ENCODE measurements around the gene AKNA. TPM values are rescaled to one million over a fixed set of nuclear protein-coding genes. Genes with fewer than 3 reads are reported as not detected.

Gene AKNA
- polyA plus RNA-seq, 1 of the 3 experiments (the other 2 are of a cell fraction) = 0.84 TPM

- Histone ChIP-seq H3K9me2 (no peaks in the 10 kb centered on the region), H3K4me3 (ENCODE audit: low read depth in 2 of 2, low read length in 1 of 2) (no peak overlapping the region), H2AFZ (ENCODE audit: low read depth) (no peak overlapping the region), H4K20me1 (ENCODE audit: insufficient read depth) (no peaks in the 10 kb centered on the region), H3K27me3 (ENCODE audit: insufficient read depth) (no peaks in the 10 kb centered on the region), H3K4me2 (no peak overlapping the region), H3K79me2 (ENCODE audit: insufficient read depth) (no peaks in the 10 kb centered on the region), H3K27ac (ENCODE audit: low read depth in 2 of 2, low read length in 1 of 2) (no peak overlapping the region), H3K9ac (no peak overlapping the region), H3K36me3 (replicated peaks in 1 of 2; ENCODE audit: control insufficient read depth in 1 of 2, insufficient read depth in 2 of 2, low read length in 1 of 2) (no peaks in the 10 kb centered on the region), H3K9me3 (no peaks in the 10 kb centered on the region), H3K4me1 (ENCODE audit: control insufficient read depth in 1 of 2, insufficient read depth in 2 of 2, low read depth in 1 of 2, low read length in 1 of 2) (peaks cover 11 to 14% of the 10 kb centered on the region in 2 experiments; a peak in 3 of 4 replicates), H3F3A (replicated peaks; ENCODE audit: insufficient read depth) (no peaks in the 10 kb centered on the region)
- ChIA-PET POLR2A (no interaction called here), CTCF (interaction anchor here (1.1 to 1.8 kb wide), 3 partner anchors 10 to 47 kb away, joined by 3 to 6 read pairs (median 3); no protein-coding TSS in a partner anchor)
- DNase-seq = no peak
- 90% methylated on average over 9 of the region's 10 CpGs for WGBS (ENCODE audit: low lambda C conversion rate)
- TF ChIP-seq SMC3 (IDR thresholded peaks at IDR 0.05; ENCODE audit: low read depth, low read length) = no peak
- no peak for TF ChIP-seq EP300 (IDR thresholded peaks at IDR 0.05; ENCODE audit: borderline replicate concordance in 1 of 2, low read depth in 1 of 2, low read length in 1 of 2)
- TF ChIP-seq, protein P1, sequence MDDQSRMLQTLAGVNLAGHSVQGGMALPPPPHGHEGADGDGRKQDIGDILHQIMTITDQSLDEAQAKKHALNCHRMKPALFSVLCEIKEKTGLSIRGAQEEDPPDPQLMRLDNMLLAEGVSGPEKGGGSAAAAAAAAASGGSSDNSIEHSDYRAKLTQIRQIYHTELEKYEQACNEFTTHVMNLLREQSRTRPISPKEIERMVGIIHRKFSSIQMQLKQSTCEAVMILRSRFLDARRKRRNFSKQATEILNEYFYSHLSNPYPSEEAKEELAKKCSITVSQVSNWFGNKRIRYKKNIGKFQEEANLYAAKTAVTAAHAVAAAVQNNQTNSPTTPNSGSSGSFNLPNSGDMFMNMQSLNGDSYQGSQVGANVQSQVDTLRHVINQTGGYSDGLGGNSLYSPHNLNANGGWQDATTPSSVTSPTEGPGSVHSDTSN (IDR thresholded peaks at IDR 0.05) = no peak
- TF ChIP-seq TCF12 (IDR thresholded peaks at IDR 0.05) = no peak
- no peak for TF ChIP-seq REST (IDR thresholded peaks at IDR 0.05; ENCODE audit: low read depth, low read length)
- TF ChIP-seq YY1 (IDR thresholded peaks at IDR 0.05; ENCODE audit: low read depth) = no peak
- no peak for TF ChIP-seq TEAD4 (IDR thresholded peaks at IDR 0.05; ENCODE audit: borderline replicate concordance, insufficient read depth)
- TF ChIP-seq JUND (IDR thresholded peaks at IDR 0.05) = no peak
- TF ChIP-seq, protein P2, sequence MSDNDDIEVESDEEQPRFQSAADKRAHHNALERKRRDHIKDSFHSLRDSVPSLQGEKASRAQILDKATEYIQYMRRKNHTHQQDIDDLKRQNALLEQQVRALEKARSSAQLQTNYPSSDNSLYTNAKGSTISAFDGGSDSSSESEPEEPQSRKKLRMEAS (IDR thresholded peaks at IDR 0.05; ENCODE audit: low read depth) = no peak
- TF ChIP-seq NFIC (IDR thresholded peaks at IDR 0.05; ENCODE audit: borderline replicate concordance) = no peak
- no peak for TF ChIP-seq MXI1 (IDR thresholded peaks at IDR 0.05; ENCODE audit: low read depth, low read length)
- TF ChIP-seq CTCF (IDR thresholded peaks at IDR 0.05) = no peak
- no peak for TF ChIP-seq TAF1 (IDR thresholded peaks at IDR 0.05; ENCODE audit: borderline replicate concordance, low read depth, low read length)
- TF ChIP-seq GATA2 (CRISPR knock-in tag; IDR thresholded peaks at IDR 0.05) = no peak
- no peak for TF ChIP-seq SIN3A (IDR thresholded peaks at IDR 0.05; ENCODE audit: borderline replicate concordance, low read depth, low read length)
Measured at GRCh38 chr9:114386361-114386885, 1.4 kb downstream of the AKNA start.
